ENCODE measurements around the gene STK33. TPM values are rescaled to one million over a fixed set of nuclear protein-coding genes. Genes with fewer than 3 reads are reported as not detected.

STK33 gene
- total RNA-seq, 2 experiments from 2014 or later = not detected

DNA sequence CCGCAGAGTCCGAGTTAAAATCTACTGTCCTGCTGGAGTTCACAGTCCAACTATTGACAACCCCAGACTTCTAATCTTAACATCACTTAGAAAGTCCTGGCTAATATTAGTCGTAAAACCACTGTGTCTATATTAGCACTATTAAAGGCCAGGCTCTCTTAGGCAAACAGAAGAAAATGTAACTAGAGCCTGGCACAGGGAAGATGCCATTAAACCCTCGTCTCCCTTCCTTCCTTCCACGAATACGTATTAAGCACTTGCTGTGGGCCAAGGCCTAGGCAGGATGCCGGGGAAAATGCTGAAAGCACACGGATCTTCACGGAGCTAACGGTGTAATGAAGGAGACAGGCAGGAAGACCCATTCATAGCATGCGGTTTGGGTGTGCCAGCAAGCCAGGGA, 248.8 kb downstream of the STK33 start:
- Mint-ChIP-seq H3K4me1 (ENCODE audit: low read depth) (no peaks in the 10 kb centered on the region), H3K27ac (no peak overlapping the region), H3K4me3 (no peak overlapping the region), H3K27me3 (peaks cover 7% of the 10 kb centered on the region), H3K36me3 (ENCODE audit: low read depth) (no peaks in the 10 kb centered on the region), H3K9me3 (no peaks in the 10 kb centered on the region)
- ChIA-PET POLR2A (no interaction called here), CTCF (no interaction called here)
- H3K4me3 ChIP-seq (ENCODE audit: low read length) = no peak overlapping the region
- DNase-seq (no peak), ATAC-seq (ENCODE audit: poor library complexity) (no peak)
- peaks cover 0 to 10% of the 10 kb centered on the region in 2 experiments for H3K9me3 ChIP-seq (ENCODE audit: control insufficient read depth in 1 of 2, insufficient read depth in 1 of 2, low read length in 2 of 2)
- no peak overlapping the region for H3K27ac ChIP-seq (ENCODE audit: low read depth in 1 of 2, low read length in 2 of 2)
- intact Hi-C loops (cut with DNase I, micrococcal nuclease) = no loop called here
- peaks cover 3% of the 10 kb centered on the region for H3K4me1 ChIP-seq (ENCODE audit: insufficient read depth, low read length)
- no peaks in the 10 kb centered on the region for H3K36me3 ChIP-seq (ENCODE audit: insufficient read depth, low read length)
- peaks cover 0 to 3% of the 10 kb centered on the region in 2 experiments for H3K27me3 ChIP-seq (ENCODE audit: control insufficient read depth in 1 of 2, insufficient read depth in 2 of 2, low read length in 2 of 2)
- no peak for TF ChIP-seq CTCF (IDR thresholded peaks at IDR 0.05)

DNA sequence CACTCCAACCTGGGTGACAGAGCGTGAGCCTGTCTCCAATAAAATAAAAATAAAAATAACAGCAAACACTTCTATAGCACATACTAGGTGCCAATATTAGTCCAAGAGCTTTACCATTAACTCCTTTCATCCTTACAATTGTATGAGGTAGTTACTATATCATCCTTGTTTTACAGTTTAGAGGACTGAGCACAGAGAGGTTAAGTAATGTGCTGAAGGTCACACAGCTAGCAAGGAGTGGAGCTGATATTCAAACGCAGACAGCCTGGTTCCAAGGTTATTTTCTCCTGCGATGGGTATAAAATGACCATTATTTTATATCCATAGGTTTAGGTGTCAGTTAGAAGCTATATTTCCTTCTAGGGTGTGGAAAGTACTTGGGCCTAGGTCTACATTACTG, 249.7 kb downstream of the STK33 start:
- CTCF ChIA-PET = no interaction called here
- Mint-ChIP-seq H3K9me3 (no peaks in the 10 kb centered on the region), H3K4me1 (ENCODE audit: low read depth) (no peaks in the 10 kb centered on the region), H3K36me3 (ENCODE audit: low read depth) (no peaks in the 10 kb centered on the region), H3K4me3 (no peak overlapping the region), H3K27ac (no peak overlapping the region), H3K27me3 (peaks cover 7% of the 10 kb centered on the region)
- no peak for DNase-seq
- intact Hi-C loops (cut with DNase I, micrococcal nuclease) = no loop called here
- no peak for TF ChIP-seq CTCF (IDR thresholded peaks at IDR 0.05)
- no peak for ATAC-seq (ENCODE audit: poor library complexity)
- no peaks in the 10 kb centered on the region for H3K36me3 ChIP-seq (ENCODE audit: insufficient read depth, low read length)
- POLR2A ChIA-PET = no interaction called here
- H3K4me1 ChIP-seq (ENCODE audit: insufficient read depth, low read length) = peaks cover 3% of the 10 kb centered on the region
- H3K27me3 ChIP-seq (ENCODE audit: control insufficient read depth in 1 of 2, insufficient read depth in 2 of 2, low read length in 2 of 2) = peaks cover 0 to 4% of the 10 kb centered on the region in 2 experiments
- no peak overlapping the region for H3K4me3 ChIP-seq (ENCODE audit: low read length)
- H3K27ac ChIP-seq (ENCODE audit: low read depth in 1 of 2, low read length in 2 of 2) = no peak overlapping the region
- peaks cover 0 to 10% of the 10 kb centered on the region in 2 experiments for H3K9me3 ChIP-seq (ENCODE audit: control insufficient read depth in 1 of 2, insufficient read depth in 1 of 2, low read length in 2 of 2)

DNA sequence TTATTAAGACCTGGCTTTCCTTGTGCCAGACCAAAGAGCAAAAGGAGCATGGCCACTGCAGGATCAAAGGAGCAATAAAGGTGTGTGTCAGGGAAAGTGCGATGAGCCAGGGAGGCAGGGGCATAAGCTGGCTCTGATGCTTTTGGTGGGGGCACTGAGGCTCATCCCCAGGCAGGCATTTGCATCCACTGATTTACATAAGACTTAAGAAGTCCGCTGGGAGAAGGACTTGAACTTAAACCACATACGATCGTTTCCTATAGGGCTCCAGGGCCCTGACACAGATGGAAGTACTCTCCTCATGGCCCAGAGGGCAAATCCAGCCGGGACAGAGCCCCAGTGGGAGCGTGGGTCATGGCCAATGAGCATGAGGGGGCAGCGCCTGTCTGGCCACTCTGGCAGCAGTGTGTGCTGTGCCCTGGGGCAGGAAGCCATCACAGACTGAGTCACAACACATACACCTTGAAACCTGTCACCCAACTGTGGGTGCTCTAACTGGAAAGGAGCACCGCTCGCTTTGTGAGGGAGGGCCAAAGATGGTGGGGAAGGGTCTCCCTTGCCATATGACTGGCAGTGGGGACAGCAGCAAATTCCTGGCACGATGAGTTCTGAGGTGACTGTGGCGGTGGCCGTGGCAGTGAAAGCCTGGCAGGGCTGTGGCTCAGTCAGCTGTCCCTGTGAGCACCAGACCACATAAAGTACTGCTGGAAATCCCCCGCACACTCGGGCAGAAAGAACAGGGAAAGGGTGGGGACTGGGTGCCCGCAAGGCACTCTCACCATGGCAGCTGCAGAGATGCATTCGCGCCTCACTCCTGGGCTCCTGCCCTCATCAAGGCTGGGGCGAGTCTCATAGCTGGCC, 251.0 kb downstream of the STK33 start:
- CTCF ChIA-PET = no interaction called here
- peaks cover 3% of the 10 kb centered on the region for H3K4me1 ChIP-seq (ENCODE audit: insufficient read depth, low read length)
- no peaks in the 10 kb centered on the region for H3K36me3 Mint-ChIP-seq (ENCODE audit: low read depth)
- POLR2A ChIA-PET = no interaction called here
- ATAC-seq (ENCODE audit: poor library complexity) (no peak), DNase-seq (peak in 1 of 14 experiments; percentile 12)
- H3K4me3 ChIP-seq (ENCODE audit: low read length) = no peak overlapping the region
- no peak for TF ChIP-seq CTCF (IDR thresholded peaks at IDR 0.05)
- no peak overlapping the region for H3K27ac Mint-ChIP-seq
- no peaks in the 10 kb centered on the region for H3K36me3 ChIP-seq (ENCODE audit: insufficient read depth, low read length)
- peaks cover 0 to 6% of the 10 kb centered on the region in 2 experiments for H3K27me3 ChIP-seq (ENCODE audit: control insufficient read depth in 1 of 2, insufficient read depth in 2 of 2, low read length in 2 of 2)
- no peak overlapping the region for H3K27ac ChIP-seq (ENCODE audit: low read depth in 1 of 2, low read length in 2 of 2)
- H3K27me3 Mint-ChIP-seq = peaks cover 7% of the 10 kb centered on the region
- H3K4me3 Mint-ChIP-seq = no peak overlapping the region
- H3K9me3 ChIP-seq (ENCODE audit: control insufficient read depth in 1 of 2, insufficient read depth in 1 of 2, low read length in 2 of 2) = peaks cover 0 to 10% of the 10 kb centered on the region in 2 experiments
- intact Hi-C loops (cut with DNase I, micrococcal nuclease) = no loop called here
- no peaks in the 10 kb centered on the region for H3K9me3 Mint-ChIP-seq
- H3K4me1 Mint-ChIP-seq (ENCODE audit: low read depth) = no peaks in the 10 kb centered on the region
